H9 (cell line): ENCODE measurements around the gene ADGB. TPM values are rescaled to one million over a fixed set of nuclear protein-coding genes. Genes with fewer than 3 reads are reported as not detected.

Experiments used
- DNase-seq: peaks from one replicate; pipeline ENCODE4 v3.0.0-alpha.2; 2017
- H2AFZ ChIP-seq: one replicate; pipeline ENCODE4 v1.6.1; 2013; ENCODE audit warnings: mild to moderate bottlenecking, low read length, control low read depth, moderate library complexity
- H2AK5ac ChIP-seq: 2 replicates; pipeline ENCODE4 v1.6.1; 2013; ENCODE audit warnings: low read length, control low read depth, mixed read lengths; ENCODE audit not compliant: insufficient read length
- H2BK120ac ChIP-seq: one replicate; pipeline ENCODE4 v1.6.1; 2013; ENCODE audit warnings: low read depth, mild to moderate bottlenecking, low read length, control low read depth, inconsistent platforms; ENCODE audit not compliant: poor library complexity, severe bottlenecking
- H2BK12ac ChIP-seq: 2 replicates; pipeline ENCODE4 v1.6.1; 2013; ENCODE audit warnings: low read length, control low read depth, mixed read lengths, low read depth; ENCODE audit not compliant: insufficient read length
- H2BK15ac ChIP-seq: 2 replicates; pipeline ENCODE4 v1.6.1; 2013; ENCODE audit warnings: low read depth, low read length, control low read depth
- H2BK20ac ChIP-seq: one replicate; pipeline ENCODE4 v1.6.1; 2013; ENCODE audit warnings: low read depth, mild to moderate bottlenecking, low read length, control low read depth, inconsistent platforms; ENCODE audit not compliant: poor library complexity, severe bottlenecking
- H2BK5ac ChIP-seq: 2 replicates; pipeline ENCODE4 v1.6.1; 2013; ENCODE audit warnings: low read length, control low read depth, mixed read lengths; ENCODE audit not compliant: insufficient read length
- H3K14ac ChIP-seq: 2 replicates; pipeline ENCODE4 v1.6.1; 2013; ENCODE audit warnings: low read length, control low read depth; ENCODE audit not compliant: insufficient read depth
- H3K18ac ChIP-seq: 2 replicates; pipeline ENCODE4 v1.6.1; 2013; ENCODE audit warnings: low read depth, mild to moderate bottlenecking, mixed read lengths, low read length, control low read depth; ENCODE audit not compliant: insufficient read length
- H3K23ac ChIP-seq: 2 replicates; pipeline ENCODE4 v1.6.1; 2013; ENCODE audit warnings: low read length, control low read depth, mixed read lengths, low read depth; ENCODE audit not compliant: insufficient read length
- H3K23me2 ChIP-seq: 2 replicates; pipeline ENCODE4 v1.6.1; 2013; ENCODE audit warnings: low read depth, mild to moderate bottlenecking, mixed read lengths, low read length, control low read depth; ENCODE audit not compliant: insufficient read length, poor library complexity, severe bottlenecking
- H3K27ac ChIP-seq: 2 replicates; pipeline ENCODE4 v1.5.1; 2013; ENCODE audit warnings: low read length, control low read depth, mixed read lengths, low read depth; ENCODE audit not compliant: insufficient read length
- H3K27me3 ChIP-seq: 2 replicates; pipeline ENCODE4 v1.6.1; 2013; ENCODE audit warnings: low read length, control low read depth, inconsistent platforms; ENCODE audit not compliant: insufficient read depth
- H3K4ac ChIP-seq: 2 replicates; pipeline ENCODE4 v1.6.1; 2013; ENCODE audit warnings: low read depth, mild to moderate bottlenecking, control low read depth, inconsistent platforms, low read length, moderate library complexity
- H3K4me1 ChIP-seq: 2 replicates; pipeline ENCODE4 v1.6.1; 2013; ENCODE audit warnings: low read length, control low read depth, inconsistent platforms; ENCODE audit not compliant: insufficient read depth
- H3K4me2 ChIP-seq: 2 replicates; pipeline ENCODE4 v1.6.1; 2013; ENCODE audit warnings: low read length, control low read depth, mixed read lengths; ENCODE audit not compliant: insufficient read length, insufficient read depth
- H3K56ac ChIP-seq: 2 replicates; pipeline ENCODE4 v1.6.1; 2013; ENCODE audit warnings: low read depth, mild to moderate bottlenecking, mixed read lengths, low read length, control low read depth; ENCODE audit not compliant: insufficient read length
- H3K79me1 ChIP-seq: 2 replicates; pipeline ENCODE4 v1.6.1; 2013; ENCODE audit warnings: low read depth, mild to moderate bottlenecking, moderate library complexity, low read length, control low read depth, inconsistent platforms; ENCODE audit not compliant: insufficient read depth, poor library complexity, severe bottlenecking
- H3K79me2 ChIP-seq: 2 replicates; pipeline ENCODE4 v1.6.1; 2013; ENCODE audit warnings: low read length, control low read depth, inconsistent platforms; ENCODE audit not compliant: insufficient read depth
- H3K9ac ChIP-seq: 2 replicates; pipeline ENCODE4 v1.6.1; 2013; ENCODE audit warnings: low read length, control low read depth, mixed read lengths; ENCODE audit not compliant: insufficient read length; ENCODE audit errors: extremely low read depth
- H3K9me3 ChIP-seq: one replicate; pipeline ENCODE4 v1.6.1; 2013; ENCODE audit warnings: low read depth, low read length, inconsistent platforms; ENCODE audit not compliant: control insufficient read depth
- H3T11ph ChIP-seq: one replicate; pipeline ENCODE4 v1.6.1; 2013; ENCODE audit warnings: mild to moderate bottlenecking, low read length, control low read depth, inconsistent platforms
- H4K20me1 ChIP-seq: one replicate; pipeline ENCODE4 v1.6.1; 2013; ENCODE audit not compliant: control insufficient read depth, insufficient read length, insufficient read depth
- H4K5ac ChIP-seq: 2 replicates; pipeline ENCODE4 v1.6.1; 2013; ENCODE audit warnings: low read depth, mild to moderate bottlenecking, mixed read lengths, low read length, control low read depth; ENCODE audit not compliant: insufficient read length
- H4K8ac ChIP-seq: replicated peaks from 2 replicates; pipeline ENCODE4 v1.6.1; 2013; ENCODE audit warnings: low read length, control low read depth, mixed read lengths, low read depth; ENCODE audit not compliant: insufficient read length
- H4K91ac ChIP-seq: 2 replicates; pipeline ENCODE4 v1.6.1; 2013; ENCODE audit warnings: low read depth, mild to moderate bottlenecking, moderate library complexity, mixed read lengths, low read length, control low read depth; ENCODE audit not compliant: insufficient read length
- H3K27ac Mint-ChIP-seq, 3 experiments: 2 replicates in 2 of 3; 3 replicates in 1 of 3; pipeline ENCODE4 v1.8.0; 2020 to 2021; ENCODE audit warnings: mixed read lengths in 3 of 3, mild to moderate bottlenecking in 1 of 3, moderate library complexity in 1 of 3
- H3K27me3 Mint-ChIP-seq: 2 replicates; pipeline ENCODE4 v1.8.0; 2021; ENCODE audit warnings: low read depth, mild to moderate bottlenecking, moderate library complexity, mixed read lengths
- H3K36me3 Mint-ChIP-seq, 3 experiments: 2 replicates in 2 of 3; 3 replicates in 1 of 3; pipeline ENCODE4 v1.8.0; 2020 to 2021; ENCODE audit warnings: low read depth in 3 of 3, mixed read lengths in 3 of 3; ENCODE audit not compliant: insufficient read depth in 1 of 3
- H3K4me1 Mint-ChIP-seq, 2 experiments: 2 replicates each; pipeline ENCODE4 v1.8.0; 2020; ENCODE audit warnings: mixed read lengths in 2 of 2
- H3K4me3 Mint-ChIP-seq, 2 experiments: 2 replicates in 1 of 2; 3 replicates in 1 of 2; pipeline ENCODE4 v1.8.0; 2020 to 2021; ENCODE audit warnings: mild to moderate bottlenecking in 2 of 2, mixed read lengths in 2 of 2, moderate library complexity in 1 of 2
- H3K9me3 Mint-ChIP-seq, 2 experiments: 2 replicates in 1 of 2; 3 replicates in 1 of 2; pipeline ENCODE4 v1.8.0; 2020; ENCODE audit warnings: mild to moderate bottlenecking in 2 of 2, mixed read lengths in 2 of 2, moderate library complexity in 1 of 2
- WGBS: extraction: QIAGEN DNeasy Blood & Tissue Kit; methylation state at CpG from one replicate; pipeline ENCODE4 v1.1.7; 2013; ENCODE audit warnings: missing lambda C conversion rate, low lambda C conversion rate, mixed read lengths; ENCODE audit not compliant: insufficient read length; ENCODE audit errors: extremely low coverage; 5-methylcytosine and 5-hydroxymethylcytosine counted together
- total RNA-seq: library from RNA; stranded (reverse); gene quantifications from 2 replicates; pipeline ENCODE4 v1.2.1, GENCODE V29; 2021
- TF ChIP-seq, protein P1 (sequence below): fragments of 200-600 bp; sonication (generic); conservative IDR thresholded peaks from 3 replicates; pipeline ENCODE4 v1.8.0; 2021; ENCODE audit warnings: antibody characterized with exemption, mild to moderate bottlenecking

Gene ADGB
- total RNA-seq, 1 experiment from 2014 or later, result not detected

DNA sequence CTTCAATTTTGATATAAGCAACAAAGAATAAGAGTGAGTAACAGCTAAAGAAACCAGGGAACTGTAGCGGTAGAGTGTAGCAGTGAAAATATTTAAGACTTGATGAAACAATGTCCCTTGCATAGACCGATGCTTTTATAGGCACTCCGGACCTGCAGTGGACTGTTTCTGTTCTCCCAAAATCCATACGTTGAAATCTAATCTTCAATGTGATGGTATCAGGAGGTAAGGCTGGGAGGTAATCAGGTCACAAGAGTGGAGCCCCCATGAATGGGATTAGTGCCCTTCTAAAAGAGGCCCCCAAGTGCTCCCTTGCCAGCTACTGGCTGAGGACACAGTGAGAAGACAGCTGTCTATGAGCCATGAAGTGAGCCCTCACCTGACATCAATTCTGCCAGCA is 260.4 kb downstream of the ADGB start:
- no peaks in the 10 kb centered on the region for H3K27me3 ChIP-seq
- no peak overlapping the region for H3K27ac ChIP-seq
- no peak overlapping the region for H3K18ac ChIP-seq
- H3K23ac ChIP-seq, result no peak overlapping the region
- H3K9me3 Mint-ChIP-seq, result no peaks in the 10 kb centered on the region
- H3K36me3 Mint-ChIP-seq, result no peaks in the 10 kb centered on the region
- no peak for DNase-seq
- no peaks in the 10 kb centered on the region for H3K79me2 ChIP-seq
- H4K20me1 ChIP-seq, result no peaks in the 10 kb centered on the region
- no peak overlapping the region for H4K91ac ChIP-seq
- H2BK120ac ChIP-seq, result no peak overlapping the region
- H3K79me1 ChIP-seq, result no peaks in the 10 kb centered on the region
- H3K4me3 Mint-ChIP-seq, result no peak overlapping the region
- no peak overlapping the region; a peak in 1 of 7 replicates for H3K27ac Mint-ChIP-seq
- no peak overlapping the region for H2BK20ac ChIP-seq
- H2BK12ac ChIP-seq, result no peak overlapping the region
- H3K23me2 ChIP-seq, result peaks cover 5% of the 10 kb centered on the region
- H3K56ac ChIP-seq, result no peak overlapping the region
- H3K4me1 ChIP-seq, result no peaks in the 10 kb centered on the region
- no peak overlapping the region for H3K9ac ChIP-seq
- no peak overlapping the region for H2BK5ac ChIP-seq
- no peaks in the 10 kb centered on the region for H3K9me3 ChIP-seq
- H3T11ph ChIP-seq, result no peak overlapping the region
- peaks cover 2% of the 10 kb centered on the region; the same call in 1 of the 2 replicates for H3K27me3 Mint-ChIP-seq
- H3K4me2 ChIP-seq, result no peak overlapping the region
- no peak overlapping the region for H4K5ac ChIP-seq
- H3K14ac ChIP-seq, result no peak overlapping the region
- H4K8ac ChIP-seq, result no peak overlapping the region
- no peak overlapping the region for H3K4ac ChIP-seq
- no peak overlapping the region for H2AK5ac ChIP-seq
- WGBS, result no CpG with 5 or more reads among the region's 4 CpGs
- TF ChIP-seq, protein P1, sequence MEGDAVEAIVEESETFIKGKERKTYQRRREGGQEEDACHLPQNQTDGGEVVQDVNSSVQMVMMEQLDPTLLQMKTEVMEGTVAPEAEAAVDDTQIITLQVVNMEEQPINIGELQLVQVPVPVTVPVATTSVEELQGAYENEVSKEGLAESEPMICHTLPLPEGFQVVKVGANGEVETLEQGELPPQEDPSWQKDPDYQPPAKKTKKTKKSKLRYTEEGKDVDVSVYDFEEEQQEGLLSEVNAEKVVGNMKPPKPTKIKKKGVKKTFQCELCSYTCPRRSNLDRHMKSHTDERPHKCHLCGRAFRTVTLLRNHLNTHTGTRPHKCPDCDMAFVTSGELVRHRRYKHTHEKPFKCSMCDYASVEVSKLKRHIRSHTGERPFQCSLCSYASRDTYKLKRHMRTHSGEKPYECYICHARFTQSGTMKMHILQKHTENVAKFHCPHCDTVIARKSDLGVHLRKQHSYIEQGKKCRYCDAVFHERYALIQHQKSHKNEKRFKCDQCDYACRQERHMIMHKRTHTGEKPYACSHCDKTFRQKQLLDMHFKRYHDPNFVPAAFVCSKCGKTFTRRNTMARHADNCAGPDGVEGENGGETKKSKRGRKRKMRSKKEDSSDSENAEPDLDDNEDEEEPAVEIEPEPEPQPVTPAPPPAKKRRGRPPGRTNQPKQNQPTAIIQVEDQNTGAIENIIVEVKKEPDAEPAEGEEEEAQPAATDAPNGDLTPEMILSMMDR, result no peak
- H3K4me1 Mint-ChIP-seq, result peaks cover 5 to 6% of the 10 kb centered on the region in 2 experiments
- no peak overlapping the region for H2AFZ ChIP-seq
- H2BK15ac ChIP-seq, result no peak overlapping the region
